Stomach (tissue), 9 donors: Measurements from ENCODE around the gene NUBP1. TPM values are rescaled to one million over a fixed set of nuclear protein-coding genes. Genes with fewer than 3 reads are reported as not detected.

Source experiments
- DNase-seq, 2 donors: peaks; one replicate each; pipeline versions ENCODE4 v3.0.0 to v3.0.0-alpha.2; 2013 to 2019
- H3K27ac ChIP-seq, 5 donors: fragments of 200-600 bp in 4 of 5; sonication (generic) in 4 of 5; one replicate each; pipeline ENCODE4 v1.5.1; 2013 to 2019; ENCODE audit warnings: mild to moderate bottlenecking in 1 of 5, moderate library complexity in 1 of 5
- H3K27me3 ChIP-seq, 3 donors: fragments of 200-600 bp; sonication (generic); one replicate each; pipeline ENCODE4 v1.5.1; 2017 to 2019; ENCODE audit warnings: mixed run types in 1 of 3
- H3K36me3 ChIP-seq, 4 donors: fragments of 200-600 bp; sonication (generic); 1 replicate in 3 of 4; 2 replicates in 1 of 4; pipeline ENCODE4 v1.5.1; 2016 to 2019
- H3K4me1 ChIP-seq, 4 donors: fragments of 200-600 bp; sonication (generic); one replicate each; pipeline ENCODE4 v1.5.1; 2016 to 2019
- H3K4me3 ChIP-seq, 4 donors: fragments of 200-600 bp; sonication (generic) in 3 of 4; one replicate each; pipeline ENCODE4 v1.5.1; 2016 to 2019; ENCODE audit warnings: mild to moderate bottlenecking in 1 of 4
- H3K9me3 ChIP-seq, 4 donors: fragments of 200-600 bp; sonication (generic); one replicate each; pipeline ENCODE4 v1.5.1; 2016 to 2019
- EP300 ChIP-seq: sonication (generic); formaldehyde crosslinking; IDR thresholded peaks from one replicate; pipeline ENCODE4 v1.6.1; 2017; ENCODE audit warnings: antibody characterized with exemption
- POLR2A ChIP-seq, 4 donors: fragments of 450-650 bp; IDR thresholded peaks; one replicate each; pipeline ENCODE4 v1.6.1; 2016; ENCODE audit warnings: antibody characterized with exemption in 4 of 4, control low read depth in 2 of 4, mild to moderate bottlenecking in 1 of 4, moderate library complexity in 1 of 4
- POLR2AphosphoS5 ChIP-seq, 3 donors: sonication (generic); formaldehyde crosslinking; IDR thresholded peaks; one replicate each; pipeline ENCODE4 v1.6.1; 2016; ENCODE audit warnings: antibody characterized with exemption in 3 of 3
- WGBS, 5 donors: extraction: QIAGEN DNeasy Blood & Tissue Kit in 3 of 5; methylation state at CpG; one replicate each; pipeline versions ENCODE4 v1.1.5 to v1.1.7; 2013 to 2018; 5-methylcytosine and 5-hydroxymethylcytosine counted together
- intact Hi-C: fragments of 100-400 bp; cut with DNase I; formaldehyde crosslinking; loops from one replicate; pipeline ENCODE4 v1.15.1; 2023; ENCODE audit warnings: low total_unique reads
- polyA plus RNA-seq, 3 donors: library from polyadenylated mRNA; stranded (reverse); fragments of 200-250 nt; gene quantifications; one replicate each; pipeline ENCODE4 v1.2.3, GENCODE V29; 2013
- total RNA-seq, 5 donors: library from RNA; depleted of rRNA; stranded (reverse); fragments of >200 nt; gene quantifications; one replicate each; pipeline versions ENCODE4 v1.1.0 to v1.2.3, GENCODE V29; 2014 to 2016
- TF ChIP-seq, protein P1 (sequence below), 7 experiments: fragments of 450-650 bp in 4 of 7; fragments of 200-600 bp in 3 of 7; sonication (generic) in 3 of 7; IDR thresholded peaks; one replicate each; pipeline ENCODE4 v1.5.1; 2016 to 2019; ENCODE audit warnings: antibody characterized with exemption in 7 of 7, control low read depth in 2 of 7, mild to moderate bottlenecking in 1 of 7
- donor health status: healthy with polysubstance abuse.
- donor health status: Bipolar disorder and iron deficiency.
- donor health status: healthy.

The NUBP1 gene
- total and polyA plus RNA-seq, 8 donors: 2.2 to 239 (median 39.0) TPM

DNA sequence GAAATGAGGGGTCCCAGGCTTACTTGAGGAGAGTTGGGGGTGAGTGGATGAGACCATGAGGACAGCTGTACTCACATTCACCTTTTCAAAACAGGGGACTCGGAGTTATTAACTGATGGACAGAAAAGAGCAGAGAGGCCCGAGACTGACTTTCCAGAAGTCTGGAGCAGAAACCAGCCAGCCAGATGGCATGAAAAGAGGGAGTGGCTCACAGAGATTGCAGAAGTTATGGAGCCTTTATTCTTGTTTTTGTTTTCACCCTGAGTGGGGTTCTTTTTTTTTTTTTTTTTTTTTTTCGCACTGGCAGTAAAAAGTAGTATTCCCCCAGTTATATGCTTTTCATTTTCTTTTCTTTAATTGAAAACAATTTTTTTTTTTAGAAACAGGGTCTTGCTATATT, 56.1 kb downstream of the NUBP1 start:
- no peaks in the 10 kb centered on the region for H3K9me3 ChIP-seq
- H3K36me3 ChIP-seq: no peaks in the 10 kb centered on the region
- intact Hi-C loops: no loop called here
- no peak overlapping the region for H3K4me3 ChIP-seq
- H3K27ac ChIP-seq: no peak overlapping the region
- H3K4me1 ChIP-seq: no peaks in the 10 kb centered on the region
- no peak for DNase-seq
- TF ChIP-seq POLR2A (IDR thresholded peaks at IDR 0.05) (no peak), EP300 (no peak), POLR2AphosphoS5 (IDR thresholded peaks at IDR 0.05) (no peak)
- TF ChIP-seq, protein P1, sequence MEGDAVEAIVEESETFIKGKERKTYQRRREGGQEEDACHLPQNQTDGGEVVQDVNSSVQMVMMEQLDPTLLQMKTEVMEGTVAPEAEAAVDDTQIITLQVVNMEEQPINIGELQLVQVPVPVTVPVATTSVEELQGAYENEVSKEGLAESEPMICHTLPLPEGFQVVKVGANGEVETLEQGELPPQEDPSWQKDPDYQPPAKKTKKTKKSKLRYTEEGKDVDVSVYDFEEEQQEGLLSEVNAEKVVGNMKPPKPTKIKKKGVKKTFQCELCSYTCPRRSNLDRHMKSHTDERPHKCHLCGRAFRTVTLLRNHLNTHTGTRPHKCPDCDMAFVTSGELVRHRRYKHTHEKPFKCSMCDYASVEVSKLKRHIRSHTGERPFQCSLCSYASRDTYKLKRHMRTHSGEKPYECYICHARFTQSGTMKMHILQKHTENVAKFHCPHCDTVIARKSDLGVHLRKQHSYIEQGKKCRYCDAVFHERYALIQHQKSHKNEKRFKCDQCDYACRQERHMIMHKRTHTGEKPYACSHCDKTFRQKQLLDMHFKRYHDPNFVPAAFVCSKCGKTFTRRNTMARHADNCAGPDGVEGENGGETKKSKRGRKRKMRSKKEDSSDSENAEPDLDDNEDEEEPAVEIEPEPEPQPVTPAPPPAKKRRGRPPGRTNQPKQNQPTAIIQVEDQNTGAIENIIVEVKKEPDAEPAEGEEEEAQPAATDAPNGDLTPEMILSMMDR (IDR thresholded peaks at IDR 0.05): no peak
- H3K27me3 ChIP-seq: no peaks in the 10 kb centered on the region
- WGBS, 5 donors: 71 to 88% (median 80%) methylated on average over 3 of the region's 3 CpGs

DNA sequence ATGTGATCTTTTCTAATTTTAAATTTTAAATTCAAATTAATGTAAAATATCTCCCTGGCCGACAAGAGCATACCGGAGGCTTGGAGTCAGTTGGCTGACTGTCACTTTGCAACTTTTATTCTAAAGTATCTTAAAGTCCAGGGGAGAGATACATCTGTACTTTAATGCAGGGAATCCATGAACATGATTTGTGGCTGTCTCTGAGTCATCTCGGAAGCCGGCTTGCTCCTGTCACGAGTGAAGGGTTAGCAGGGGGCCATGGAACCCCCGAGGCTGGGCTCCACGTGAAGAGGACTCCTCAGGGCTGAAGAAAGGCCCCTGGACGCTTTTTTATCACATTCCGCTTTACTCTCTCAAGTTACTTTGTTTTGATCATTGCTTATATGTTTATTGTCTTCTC, 61.7 kb downstream of the NUBP1 start:
- DNase-seq: no peak
- no peaks in the 10 kb centered on the region for H3K36me3 ChIP-seq
- intact Hi-C loops: no loop called here
- H3K4me1 ChIP-seq: no peaks in the 10 kb centered on the region
- H3K27ac ChIP-seq: no peak overlapping the region
- WGBS, 5 donors: 76 to 87% (median 84%) methylated on average over 9 of the region's 9 CpGs
- no peaks in the 10 kb centered on the region for H3K27me3 ChIP-seq
- H3K4me3 ChIP-seq: no peak overlapping the region
- TF ChIP-seq EP300: no peak
- TF ChIP-seq, protein P1 (IDR thresholded peaks at IDR 0.05): no peak
- no peak for TF ChIP-seq POLR2AphosphoS5 (IDR thresholded peaks at IDR 0.05)
- no peak for TF ChIP-seq POLR2A (IDR thresholded peaks at IDR 0.05)
- H3K9me3 ChIP-seq: no peaks in the 10 kb centered on the region

DNA sequence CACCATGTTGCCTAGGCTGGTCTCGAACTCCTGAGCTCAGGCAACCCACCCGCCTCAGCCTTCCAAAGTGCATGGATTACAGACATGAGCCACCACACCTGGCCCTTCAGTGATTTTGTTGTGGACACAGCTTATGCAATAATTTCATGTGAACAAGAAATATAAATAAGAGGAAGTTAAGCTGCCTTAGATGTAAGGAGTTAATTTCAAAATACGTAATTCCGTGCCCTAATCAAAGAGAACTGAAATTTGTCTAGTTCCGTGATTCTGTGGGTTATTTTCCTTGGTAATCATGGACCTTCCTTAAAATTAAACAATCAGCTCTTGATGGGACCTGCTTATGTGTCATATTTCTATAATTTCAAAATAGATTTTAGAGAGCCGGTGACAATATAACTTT, 63.1 kb downstream of the NUBP1 start:
- intact Hi-C loops: no loop called here
- Histone ChIP-seq H3K4me3 (no peak overlapping the region), H3K4me1 (no peaks in the 10 kb centered on the region), H3K27ac (no peak overlapping the region), H3K36me3 (no peaks in the 10 kb centered on the region), H3K9me3 (no peaks in the 10 kb centered on the region), H3K27me3 (no peaks in the 10 kb centered on the region)
- TF ChIP-seq, protein P1 (IDR thresholded peaks at IDR 0.05): no peak
- TF ChIP-seq POLR2AphosphoS5 (IDR thresholded peaks at IDR 0.05): no peak
- no peak for TF ChIP-seq POLR2A (IDR thresholded peaks at IDR 0.05)
- TF ChIP-seq EP300: no peak
- 81 to 90% (median 87%) methylated on average over 6 of the region's 6 CpGs for WGBS, 5 donors
- no peak for DNase-seq

DNA sequence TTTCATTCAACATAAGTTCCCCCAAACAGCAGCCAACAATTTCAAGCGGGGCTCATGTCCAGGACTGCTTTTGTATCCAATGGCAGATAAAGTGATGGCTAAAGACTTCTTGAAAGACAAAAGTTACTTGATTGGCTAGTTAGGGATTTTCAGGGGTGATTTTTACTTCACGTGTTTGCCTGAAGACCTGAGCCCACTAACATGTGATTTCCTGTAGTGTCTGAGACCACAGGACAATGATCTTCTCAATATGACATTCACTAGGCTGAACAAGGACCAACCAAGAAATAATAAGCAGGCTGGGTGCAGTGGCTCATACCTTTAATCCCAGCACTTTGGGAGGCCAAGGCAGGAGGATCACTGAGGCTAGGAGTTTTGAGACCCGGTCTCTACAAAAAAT, 64.6 kb downstream of the NUBP1 start:
- no peak overlapping the region for H3K4me3 ChIP-seq
- no peaks in the 10 kb centered on the region for H3K27me3 ChIP-seq
- H3K4me1 ChIP-seq: no peaks in the 10 kb centered on the region
- TF ChIP-seq POLR2AphosphoS5 (IDR thresholded peaks at IDR 0.05) (no peak), EP300 (no peak), POLR2A (IDR thresholded peaks at IDR 0.05) (no peak)
- TF ChIP-seq, protein P1 (IDR thresholded peaks at IDR 0.05): no peak
- intact Hi-C loops: no loop called here
- no peak for DNase-seq
- 82 to 93% (median 88%) methylated on average over 3 of the region's 3 CpGs for WGBS, 5 donors
- no peaks in the 10 kb centered on the region for H3K9me3 ChIP-seq
- no peak overlapping the region for H3K27ac ChIP-seq
- H3K36me3 ChIP-seq: no peaks in the 10 kb centered on the region
